Kidney glomerular epithelial cell (primary cell): ENCODE data around the gene LIPT2.
A peak's percentile ranks its signal among the peaks of the same experiment; 100 is the strongest.

ENCODE experiments used
- DNase-seq: peaks from one replicate; lab custom pipeline; 2025; lab: John Stamatoyannopoulos, UW

The LIPT2 gene

GRCh38 chr11:74464746-74465145, 28.8 kb downstream of the LIPT2 start:
- DNase-seq: no peak

- no peak for DNase-seq
Observed at GRCh38 chr11:74463216-74463615, 30.3 kb downstream of the LIPT2 start.

GRCh38 chr11:74462631-74463030, 30.9 kb downstream of the LIPT2 start:
- DNase-seq: no peak

- no peak for DNase-seq
Observed at GRCh38 chr11:74462009-74462408, 31.5 kb downstream of the LIPT2 start.

- no peak for DNase-seq
Observed at GRCh38 chr11:74460481-74461154, 32.9 kb downstream of the LIPT2 start.

- DNase-seq: no peak
Observed at GRCh38 chr11:74460065-74460464, 33.5 kb downstream of the LIPT2 start.

- no peak for DNase-seq
Observed at GRCh38 chr11:74459584-74459983, 33.9 kb downstream of the LIPT2 start.

GRCh38 chr11:74457356-74457755, 36.2 kb downstream of the LIPT2 start:
- no peak for DNase-seq

GRCh38 chr11:74453373-74453975, 40.0 kb downstream of the LIPT2 start:
- DNase-seq: peak; percentile 17

- DNase-seq: no peak
Observed at GRCh38 chr11:74452366-74452765, 41.2 kb downstream of the LIPT2 start.

- peak; percentile 60 for DNase-seq
Observed at GRCh38 chr11:74450318-74450717, 43.2 kb downstream of the LIPT2 start.

GRCh38 chr11:74449369-74449931, 44.1 kb downstream of the LIPT2 start:
- DNase-seq: peak; percentile 78

- no peak for DNase-seq
Observed at GRCh38 chr11:74447720-74448119, 45.8 kb downstream of the LIPT2 start.

- no peak for DNase-seq
Observed at GRCh38 chr11:74446532-74446938, 47.0 kb downstream of the LIPT2 start.

- no peak for DNase-seq
Observed at GRCh38 chr11:74444173-74444826, 49.2 kb downstream of the LIPT2 start.

- DNase-seq: peak; percentile 65
Observed at GRCh38 chr11:74443071-74443864, 50.3 kb downstream of the LIPT2 start.

GRCh38 chr11:74442636-74443035, 50.9 kb downstream of the LIPT2 start:
- no peak for DNase-seq
